ENCODE data around the gene PNMA8A.

The PNMA8A gene

GRCh38 chr19:46492841-46493235 lies 21.5 kb upstream of the PNMA8A start:
- DNase-seq, result no peak

- DNase-seq, result no peak
Observed at GRCh38 chr19:46491975-46492682, 20.8 kb upstream of the PNMA8A start.

GRCh38 chr19:46490774-46491173 lies 19.4 kb upstream of the PNMA8A start:
- no peak for DNase-seq

GRCh38 chr19:46489445-46490272 lies 18.3 kb upstream of the PNMA8A start:
- peak in 34 of 51 donors; percentile 18 to 72 (median 45) for DNase-seq

- DNase-seq, result peak in 3 of 51 donors; percentile 7 to 28 (median 13)
Observed at GRCh38 chr19:46488551-46488950, 17.2 kb upstream of the PNMA8A start.

- DNase-seq, result peak in 48 of 51 donors; percentile 16 to 86 (median 60)
Observed at GRCh38 chr19:46487802-46488445, 16.6 kb upstream of the PNMA8A start.

- peak in 1 of 51 donors; percentile 19 for DNase-seq
Observed at GRCh38 chr19:46487178-46487801, 15.9 kb upstream of the PNMA8A start.

- DNase-seq, result no peak
Observed at GRCh38 chr19:46486358-46486757, 15.0 kb upstream of the PNMA8A start.

GRCh38 chr19:46484656-46485055 lies 13.3 kb upstream of the PNMA8A start:
- DNase-seq, result no peak

GRCh38 chr19:46482631-46483030 lies 11.3 kb upstream of the PNMA8A start:
- no peak for DNase-seq

- no peak for DNase-seq
Observed at GRCh38 chr19:46481947-46482346, 10.6 kb upstream of the PNMA8A start.

- no peak for DNase-seq
Observed at GRCh38 chr19:46481223-46481848, 10.0 kb upstream of the PNMA8A start.

GRCh38 chr19:46480415-46480814 lies 9.1 kb upstream of the PNMA8A start:
- DNase-seq, result no peak

GRCh38 chr19:46478356-46478986 lies 7.1 kb upstream of the PNMA8A start:
- peak in 19 of 51 donors; percentile 18 to 80 (median 34) for DNase-seq

GRCh38 chr19:46475986-46476385 lies 4.6 kb upstream of the PNMA8A start:
- no peak for DNase-seq

- DNase-seq, result no peak
Observed at GRCh38 chr19:46474211-46474610, 2.8 kb upstream of the PNMA8A start.

GRCh38 chr19:46472592-46472991 lies 1.2 kb upstream of the PNMA8A start:
- no peak for DNase-seq

- peak in 1 of 51 donors; percentile 63 for DNase-seq
Observed at GRCh38 chr19:46471811-46472543, 614 bp upstream of the PNMA8A start.

- DNase-seq, result no peak
Observed at GRCh38 chr19:46470376-46470775, 987 bp downstream of the PNMA8A start.

Data from hypothalamus (tissue), 51 donors.